ENCODE data around the gene LGI4. TPM values are rescaled to one million over a fixed set of nuclear protein-coding genes. Genes with fewer than 3 reads are reported as not detected.
A peak's percentile ranks its signal among the peaks of the same experiment; 100 is the strongest.

LGI4 gene
- total RNA-seq, 6 experiments from 2014 or later, result 0.08 to 0.17 (median 0.10) TPM; not detected in 1

DNA sequence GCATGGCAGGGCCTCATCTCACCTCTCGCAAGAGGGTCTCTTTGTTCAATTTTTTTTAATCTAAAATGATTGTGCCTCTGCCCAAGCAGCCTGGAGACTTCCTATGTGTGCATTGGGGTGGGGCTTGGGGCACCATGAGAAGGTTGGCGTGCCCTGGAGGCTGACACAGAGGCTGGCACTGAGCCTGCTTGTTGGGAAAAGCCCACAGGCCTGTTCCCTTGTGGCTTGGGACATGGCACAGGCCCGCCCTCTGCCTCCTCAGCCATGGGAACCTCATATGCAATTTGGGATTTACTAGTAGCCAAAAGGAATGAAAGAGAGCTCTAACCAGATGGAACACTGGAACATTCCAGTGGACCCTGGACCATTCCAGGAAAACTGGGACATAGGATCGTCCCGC lies 11.3 kb downstream of the LGI4 start:
- peak overlapping the region; percentile 87 for H3K4me3 Mint-ChIP-seq
- no peaks in the 10 kb centered on the region for H3K9me3 Mint-ChIP-seq
- TF ChIP-seq, protein P1, sequence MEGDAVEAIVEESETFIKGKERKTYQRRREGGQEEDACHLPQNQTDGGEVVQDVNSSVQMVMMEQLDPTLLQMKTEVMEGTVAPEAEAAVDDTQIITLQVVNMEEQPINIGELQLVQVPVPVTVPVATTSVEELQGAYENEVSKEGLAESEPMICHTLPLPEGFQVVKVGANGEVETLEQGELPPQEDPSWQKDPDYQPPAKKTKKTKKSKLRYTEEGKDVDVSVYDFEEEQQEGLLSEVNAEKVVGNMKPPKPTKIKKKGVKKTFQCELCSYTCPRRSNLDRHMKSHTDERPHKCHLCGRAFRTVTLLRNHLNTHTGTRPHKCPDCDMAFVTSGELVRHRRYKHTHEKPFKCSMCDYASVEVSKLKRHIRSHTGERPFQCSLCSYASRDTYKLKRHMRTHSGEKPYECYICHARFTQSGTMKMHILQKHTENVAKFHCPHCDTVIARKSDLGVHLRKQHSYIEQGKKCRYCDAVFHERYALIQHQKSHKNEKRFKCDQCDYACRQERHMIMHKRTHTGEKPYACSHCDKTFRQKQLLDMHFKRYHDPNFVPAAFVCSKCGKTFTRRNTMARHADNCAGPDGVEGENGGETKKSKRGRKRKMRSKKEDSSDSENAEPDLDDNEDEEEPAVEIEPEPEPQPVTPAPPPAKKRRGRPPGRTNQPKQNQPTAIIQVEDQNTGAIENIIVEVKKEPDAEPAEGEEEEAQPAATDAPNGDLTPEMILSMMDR (IDR thresholded peaks at IDR 0.05), result no peak
- DNase-seq, result no peak
- peaks cover 36% of the 10 kb centered on the region for H3K4me1 Mint-ChIP-seq (ENCODE audit: low read depth)
- H3K36me3 Mint-ChIP-seq (ENCODE audit: low read depth), result no peaks in the 10 kb centered on the region
- peaks cover 16% of the 10 kb centered on the region for H3K27me3 Mint-ChIP-seq (ENCODE audit: insufficient read depth)
- H3K27ac Mint-ChIP-seq, result no peak overlapping the region

DNA sequence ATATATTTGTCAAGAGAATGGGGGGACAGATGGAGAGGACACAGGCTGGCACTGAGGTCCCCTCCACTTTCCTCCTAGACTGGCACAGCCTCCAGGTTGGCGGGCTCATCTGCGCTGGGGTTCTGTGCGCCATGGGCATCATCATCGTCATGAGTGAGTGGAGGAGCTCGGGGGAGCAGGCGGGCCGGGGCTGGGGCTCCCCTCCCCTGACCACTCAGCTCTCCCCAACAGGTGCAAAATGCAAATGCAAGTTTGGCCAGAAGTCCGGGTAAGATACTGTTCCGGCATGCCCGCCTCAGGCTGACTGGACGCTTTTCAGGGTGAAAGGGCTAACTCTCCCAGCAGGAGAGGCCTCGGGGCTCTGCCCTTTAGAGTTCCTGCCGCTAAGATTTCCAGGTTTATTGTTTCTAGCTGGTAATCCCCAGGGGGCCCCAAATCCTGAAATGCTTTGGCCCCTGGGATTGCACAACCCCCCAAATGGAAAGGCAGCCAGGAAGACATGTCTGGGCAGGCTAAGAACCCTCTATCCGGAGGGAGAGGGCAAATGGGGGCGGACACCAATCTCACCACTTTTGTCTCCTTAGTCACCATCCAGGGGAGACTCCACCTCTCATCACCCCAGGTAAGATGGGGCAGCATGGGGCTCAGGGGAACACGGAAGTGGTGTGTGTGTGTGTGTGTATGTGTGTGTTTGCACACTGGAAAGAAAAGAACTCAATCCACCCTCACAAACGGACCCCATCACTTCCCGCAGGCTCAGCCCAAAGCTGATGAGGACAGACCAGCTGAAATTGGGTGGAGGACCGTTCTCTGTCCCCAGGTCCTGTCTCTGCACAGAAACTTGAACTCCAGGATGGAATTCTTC lies 11.9 kb downstream of the LGI4 start:
- H3K27me3 Mint-ChIP-seq (ENCODE audit: insufficient read depth), result peaks cover 13% of the 10 kb centered on the region

DNA sequence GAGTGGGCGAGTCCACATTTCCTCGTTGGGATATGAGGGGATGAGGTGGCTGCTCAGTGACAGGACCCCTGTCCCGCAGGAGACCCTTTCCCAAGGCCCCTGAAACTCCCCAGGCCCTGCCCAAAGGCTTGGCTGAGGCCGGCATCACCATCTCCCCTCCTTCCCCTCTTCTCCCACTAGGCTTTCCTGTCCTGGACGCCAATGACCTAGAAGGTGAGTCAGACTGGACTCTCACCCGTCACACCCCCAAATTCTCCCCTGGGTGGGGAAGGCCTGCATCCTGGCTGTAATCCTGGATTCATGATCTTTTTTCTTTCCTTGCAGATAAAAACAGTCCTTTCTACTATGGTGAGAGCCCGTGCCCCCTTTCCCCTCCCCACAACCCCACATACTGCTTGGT lies 14.0 kb downstream of the LGI4 start:
- Mint-ChIP-seq H3K27me3 (ENCODE audit: insufficient read depth) (peaks cover 17% of the 10 kb centered on the region), H3K36me3 (ENCODE audit: low read depth) (no peaks in the 10 kb centered on the region), H3K27ac (no peak overlapping the region), H3K4me1 (ENCODE audit: low read depth) (peaks cover 36% of the 10 kb centered on the region), H3K4me3 (no peak overlapping the region), H3K9me3 (no peaks in the 10 kb centered on the region)
- no peak for DNase-seq
- TF ChIP-seq, protein P1 (IDR thresholded peaks at IDR 0.05), result no peak

More for the DNA sequence above, 11.9 kb downstream of the LGI4 start:
- H3K4me3 Mint-ChIP-seq, result no peak overlapping the region
- H3K36me3 Mint-ChIP-seq (ENCODE audit: low read depth), result no peaks in the 10 kb centered on the region
- H3K4me1 Mint-ChIP-seq (ENCODE audit: low read depth), result peaks cover 36% of the 10 kb centered on the region
- no peak overlapping the region for H3K27ac Mint-ChIP-seq
- DNase-seq, result no peak
- TF ChIP-seq, protein P1 (IDR thresholded peaks at IDR 0.05), result no peak
- H3K9me3 Mint-ChIP-seq, result no peaks in the 10 kb centered on the region

DNA sequence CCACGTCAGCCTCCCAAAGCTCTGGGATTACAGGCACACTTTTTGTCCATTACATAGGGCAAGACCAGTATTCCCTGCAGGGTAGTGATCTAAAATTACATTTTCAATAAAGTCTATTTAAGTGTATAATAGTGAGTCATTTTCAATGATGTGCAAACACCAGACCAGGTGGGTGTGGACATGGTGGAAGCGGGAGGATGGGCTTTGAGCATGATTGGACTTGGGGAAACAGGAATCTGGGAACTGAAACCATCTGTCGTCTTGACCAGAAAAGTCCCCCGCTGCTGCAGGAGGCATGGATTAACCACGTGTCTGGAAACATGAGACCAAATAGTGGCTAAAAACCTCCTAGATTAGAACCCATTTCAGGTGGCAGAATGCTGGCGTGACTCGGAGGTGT lies 14.4 kb downstream of the LGI4 start:
- peaks cover 32% of the 10 kb centered on the region for H3K4me1 Mint-ChIP-seq (ENCODE audit: low read depth)
- DNase-seq, result peak; percentile 22
- H3K36me3 Mint-ChIP-seq (ENCODE audit: low read depth), result no peaks in the 10 kb centered on the region
- TF ChIP-seq, protein P1 (IDR thresholded peaks at IDR 0.05), result no peak
- H3K4me3 Mint-ChIP-seq, result no peak overlapping the region
- H3K27ac Mint-ChIP-seq, result no peak overlapping the region
- H3K27me3 Mint-ChIP-seq (ENCODE audit: insufficient read depth), result peaks cover 15% of the 10 kb centered on the region
- H3K9me3 Mint-ChIP-seq, result no peaks in the 10 kb centered on the region

DNA sequence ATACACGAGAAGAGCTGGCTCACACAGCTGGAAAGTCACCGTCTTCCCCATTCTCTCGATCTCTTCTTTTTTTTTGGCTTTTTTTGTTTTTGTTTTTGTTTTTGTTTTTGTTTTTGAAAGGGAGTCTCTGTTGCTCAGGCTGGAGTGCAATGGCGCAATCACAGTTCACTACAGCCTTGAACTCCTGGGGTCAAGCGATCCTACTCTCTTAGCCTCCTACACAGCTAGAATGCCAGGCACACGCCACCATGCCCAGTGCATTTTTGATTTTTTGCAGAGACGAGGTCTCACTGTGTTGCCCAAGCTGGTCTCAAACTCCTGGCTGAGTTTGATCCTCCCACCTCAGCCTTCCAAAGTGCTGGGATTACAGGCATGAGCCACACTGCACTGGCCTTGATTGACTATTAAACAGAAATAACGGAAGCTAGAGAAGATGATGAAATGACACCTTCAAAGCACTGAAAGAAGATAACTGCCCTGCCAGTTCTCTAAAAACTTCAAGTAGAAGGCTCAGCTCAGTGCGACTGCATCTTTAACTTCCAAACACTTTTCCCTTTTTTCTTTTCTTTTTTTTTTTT lies 15.2 kb downstream of the LGI4 start:
- Mint-ChIP-seq H3K4me1 (ENCODE audit: low read depth) (peaks cover 30% of the 10 kb centered on the region), H3K36me3 (ENCODE audit: low read depth) (no peaks in the 10 kb centered on the region), H3K4me3 (no peak overlapping the region), H3K27ac (no peak overlapping the region), H3K27me3 (ENCODE audit: insufficient read depth) (peaks cover 17% of the 10 kb centered on the region), H3K9me3 (no peaks in the 10 kb centered on the region)
- no peak for DNase-seq
- TF ChIP-seq, protein P1 (IDR thresholded peaks at IDR 0.05), result no peak

Data from HFFc6 (cell line).